Retinal pigment epithelial cell (primary cell): ENCODE results near the gene SMC2.
A peak's percentile ranks its signal among the peaks of the same experiment; 100 is the strongest.

Experiments
- DNase-seq: peaks from one replicate; pipeline ENCODE4 v3.0.0-alpha.2; 2010; ENCODE audit warnings: low read depth
- H3K4me3 ChIP-seq: 2 replicates; pipeline ENCODE4 v1.5.1; 2011; ENCODE audit warnings: mild to moderate bottlenecking, low read length, control low read depth, moderate library complexity
- CTCF ChIP-seq: conservative IDR thresholded peaks from 2 replicates; pipeline ENCODE4 v1.5.1; 2011; ENCODE audit warnings: low read depth, low read length, control low read depth, inconsistent platforms

SMC2 gene

GRCh38 chr9:104075801-104076753, 18.0 kb upstream of the SMC2 start:
- TF ChIP-seq CTCF, result no peak
- DNase-seq, result peak; percentile 77
- no peak overlapping the region for H3K4me3 ChIP-seq

- H3K4me3 ChIP-seq, result no peak overlapping the region
- no peak for DNase-seq
- TF ChIP-seq CTCF, result no peak
Measured at GRCh38 chr9:104078596-104078995, 15.5 kb upstream of the SMC2 start.

GRCh38 chr9:104080983-104081382, 13.1 kb upstream of the SMC2 start:
- H3K4me3 ChIP-seq, result no peak overlapping the region
- DNase-seq, result no peak
- TF ChIP-seq CTCF, result no peak

- no peak for DNase-seq
- TF ChIP-seq CTCF, result no peak
- H3K4me3 ChIP-seq, result no peak overlapping the region
Measured at GRCh38 chr9:104082168-104082567, 11.9 kb upstream of the SMC2 start.

GRCh38 chr9:104085525-104085924, 8.6 kb upstream of the SMC2 start:
- H3K4me3 ChIP-seq, result no peak overlapping the region
- no peak for TF ChIP-seq CTCF
- no peak for DNase-seq

- no peak for TF ChIP-seq CTCF
- DNase-seq, result no peak
- H3K4me3 ChIP-seq, result no peak overlapping the region
Measured at GRCh38 chr9:104087894-104088293, 6.2 kb upstream of the SMC2 start.

- DNase-seq, result no peak
- H3K4me3 ChIP-seq, result no peak overlapping the region
- no peak for TF ChIP-seq CTCF
Measured at GRCh38 chr9:104088416-104088815, 5.7 kb upstream of the SMC2 start.
